NCI-H2081 (cell line): ENCODE results near the gene ARMC7.
A peak's percentile ranks its signal among the peaks of the same experiment; 100 is the strongest.
"Not testable (repeated sequence)": the region's sequence is repeated elsewhere in the genome, so short reads cannot be mapped to it uniquely, and the experiment has no call there.

ENCODE experiments used
- DNase-seq, 2 experiments: peaks; one replicate each; lab custom pipeline; 2025; lab: John Stamatoyannopoulos, UW

The ARMC7 gene

GRCh38 chr17:75154195-75155106 lies 44.7 kb downstream of the ARMC7 start, which contains the start of gene JPT1:
Gene JPT1, minus strand, starts transcription at chr17:75154512. Its CDS starts 115 bp downstream, at chr17:75154397.
- DNase-seq = peak; percentile 100

- DNase-seq = no peak
Measured at GRCh38 chr17:75155191-75155601, 45.4 kb downstream of the ARMC7 start.

GRCh38 chr17:75158480-75158879 lies 48.7 kb downstream of the ARMC7 start:
- DNase-seq = not testable (repeated sequence)

GRCh38 chr17:75159196-75160031 lies 49.6 kb downstream of the ARMC7 start:
- no peak for DNase-seq

- no peak for DNase-seq
Measured at GRCh38 chr17:75160211-75160610, 50.4 kb downstream of the ARMC7 start.

- no peak for DNase-seq
Measured at GRCh38 chr17:75163074-75163473, 53.3 kb downstream of the ARMC7 start.

GRCh38 chr17:75164606-75165005 lies 54.8 kb downstream of the ARMC7 start:
- DNase-seq = not testable (repeated sequence)

- no peak for DNase-seq
Measured at GRCh38 chr17:75168998-75169397, 59.2 kb downstream of the ARMC7 start.

- no peak for DNase-seq
Measured at GRCh38 chr17:75173526-75173925, 63.8 kb downstream of the ARMC7 start.

- DNase-seq = no peak
Measured at GRCh38 chr17:75174996-75175395, 65.2 kb downstream of the ARMC7 start.

GRCh38 chr17:75176625-75177024 lies 66.9 kb downstream of the ARMC7 start:
- no peak for DNase-seq

- no peak for DNase-seq
Measured at GRCh38 chr17:75178453-75178852, 68.7 kb downstream of the ARMC7 start.
